Fibroblast of the conjunctiva (primary cell): ENCODE measurements around the gene CACNA1C.
A peak's percentile ranks its signal among the peaks of the same experiment; 100 is the strongest.

Experiments used
- DNase-seq: peaks from one replicate; pipeline ENCODE4 v3.0.0-alpha.2; 2010; ENCODE audit warnings: low read depth

The CACNA1C gene

GRCh38 chr12:2557597-2557996 lies 504.8 kb downstream of the CACNA1C start:
- no peak for DNase-seq

- DNase-seq: no peak
These were observed 507.1 kb downstream of the CACNA1C start for GRCh38 chr12:2559931-2560330.

- no peak for DNase-seq
These were observed 507.6 kb downstream of the CACNA1C start for GRCh38 chr12:2560356-2560755.

GRCh38 chr12:2561367-2561766 lies 508.6 kb downstream of the CACNA1C start:
- no peak for DNase-seq

GRCh38 chr12:2562400-2562799 lies 509.6 kb downstream of the CACNA1C start:
- no peak for DNase-seq

- DNase-seq: no peak
These were observed 510.9 kb downstream of the CACNA1C start for GRCh38 chr12:2563709-2564108.

GRCh38 chr12:2566161-2566560 lies 513.4 kb downstream of the CACNA1C start:
- no peak for DNase-seq

- DNase-seq: no peak
These were observed 514.9 kb downstream of the CACNA1C start for GRCh38 chr12:2567711-2568110.

- DNase-seq: no peak
These were observed 517.8 kb downstream of the CACNA1C start for GRCh38 chr12:2570562-2570961.

- DNase-seq: no peak
These were observed 521.7 kb downstream of the CACNA1C start for GRCh38 chr12:2574355-2574935.

GRCh38 chr12:2575245-2575644 lies 522.5 kb downstream of the CACNA1C start:
- no peak for DNase-seq

- no peak for DNase-seq
These were observed 525.4 kb downstream of the CACNA1C start for GRCh38 chr12:2578211-2578610.

- DNase-seq: no peak
These were observed 526.0 kb downstream of the CACNA1C start for GRCh38 chr12:2578772-2579171.

GRCh38 chr12:2580821-2581220 lies 528.0 kb downstream of the CACNA1C start:
- no peak for DNase-seq

GRCh38 chr12:2581293-2582045 lies 528.7 kb downstream of the CACNA1C start:
- no peak for DNase-seq

- DNase-seq: no peak
These were observed 529.8 kb downstream of the CACNA1C start for GRCh38 chr12:2582631-2583030.

GRCh38 chr12:2583091-2583497 lies 530.3 kb downstream of the CACNA1C start:
- peak; percentile 23 for DNase-seq

GRCh38 chr12:2583642-2584401 lies 531.0 kb downstream of the CACNA1C start:
- no peak for DNase-seq

GRCh38 chr12:2586156-2587038 lies 533.6 kb downstream of the CACNA1C start:
- no peak for DNase-seq

GRCh38 chr12:2588345-2588744 lies 535.6 kb downstream of the CACNA1C start:
- no peak for DNase-seq

GRCh38 chr12:2589381-2589780 lies 536.6 kb downstream of the CACNA1C start:
- no peak for DNase-seq

- no peak for DNase-seq
These were observed 540.3 kb downstream of the CACNA1C start for GRCh38 chr12:2593045-2593444.
